Measurements from ENCODE around the gene LINGO1. TPM values are rescaled to one million over a fixed set of nuclear protein-coding genes. Genes with fewer than 3 reads are reported as not detected.

The LINGO1 gene
- total and polyA plus RNA-seq, 2 donors (not counting 1 experiment from before 2014, with no cell fraction given), result not detected

DNA sequence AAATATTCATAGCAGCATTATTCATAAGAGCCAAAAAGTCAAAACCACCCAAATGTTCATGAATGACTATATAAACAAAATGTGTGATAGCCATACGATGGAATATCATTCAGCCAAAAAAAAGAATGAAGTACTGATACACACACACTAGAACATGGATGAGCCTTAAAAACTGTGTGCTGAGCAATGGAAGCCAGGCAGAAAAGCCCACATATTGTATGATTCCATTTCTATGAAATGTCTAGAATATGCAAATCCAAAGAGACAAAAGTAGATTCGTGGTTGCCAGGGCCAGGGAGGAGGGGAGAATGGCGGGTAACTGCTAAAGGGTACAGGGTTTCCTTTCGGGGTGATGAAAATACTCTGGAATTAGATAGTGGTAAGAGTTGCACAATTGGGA lies 37.2 kb upstream of the LINGO1 start:
- intact Hi-C loops (cut with micrococcal nuclease), result no loop called here
- no peak for DNase-seq
- H3K36me3 ChIP-seq (replicated peaks in 1 of 2; ENCODE audit: control extremely low read depth in 1 of 2, control insufficient read depth in 1 of 2, extremely low read depth in 1 of 2, insufficient read depth in 2 of 2, low read length in 1 of 2), result no peaks in the 10 kb centered on the region

DNA sequence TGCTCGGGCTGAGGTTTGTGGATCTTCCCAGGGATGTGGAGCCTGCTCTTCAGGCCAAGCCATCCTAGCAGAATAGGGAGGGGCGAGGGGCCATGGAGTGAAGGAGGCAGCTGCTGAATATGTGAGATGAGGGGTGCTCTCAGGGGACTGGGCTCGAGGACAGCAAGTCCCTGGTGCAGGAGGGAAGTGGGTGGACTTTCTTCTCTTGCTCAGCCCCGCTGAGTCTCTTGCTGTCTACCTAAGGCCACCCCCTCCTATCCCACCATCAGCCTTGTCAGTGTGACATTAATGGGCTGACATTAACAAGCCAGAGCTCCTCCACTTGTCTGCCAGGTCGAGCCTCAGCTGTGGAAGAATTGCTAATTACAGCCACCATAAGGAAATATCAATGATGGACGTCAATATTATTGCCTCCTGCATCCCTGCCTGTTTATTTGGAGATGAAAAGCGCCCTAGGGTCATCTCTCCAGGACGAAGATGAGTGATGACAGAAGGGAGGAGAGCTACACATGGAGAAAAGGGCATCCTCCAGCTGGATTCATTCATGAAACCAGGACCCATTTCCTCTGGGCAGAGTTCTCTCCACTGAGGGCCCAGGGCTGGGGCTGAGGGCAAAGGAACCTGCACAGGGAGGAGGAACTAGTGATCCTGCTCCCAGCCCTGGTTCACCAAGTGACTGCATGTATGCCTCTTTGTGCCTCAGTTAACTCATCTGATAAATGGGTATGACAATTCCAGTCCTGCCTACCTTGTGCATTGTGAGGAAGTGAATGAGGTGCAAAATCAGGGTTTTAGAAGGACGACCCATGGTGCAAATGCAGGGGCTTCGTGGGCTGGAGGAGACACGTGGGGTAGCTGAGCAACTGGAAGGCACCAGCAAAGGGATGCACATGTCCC lies 34.9 kb upstream of the LINGO1 start:
- TF ChIP-seq EZH2 (IDR thresholded peaks at IDR 0.05; ENCODE audit: borderline replicate concordance, insufficient read depth, low read depth, low read length, poor library complexity, severe bottlenecking), result no peak
- TF ChIP-seq, protein P1, sequence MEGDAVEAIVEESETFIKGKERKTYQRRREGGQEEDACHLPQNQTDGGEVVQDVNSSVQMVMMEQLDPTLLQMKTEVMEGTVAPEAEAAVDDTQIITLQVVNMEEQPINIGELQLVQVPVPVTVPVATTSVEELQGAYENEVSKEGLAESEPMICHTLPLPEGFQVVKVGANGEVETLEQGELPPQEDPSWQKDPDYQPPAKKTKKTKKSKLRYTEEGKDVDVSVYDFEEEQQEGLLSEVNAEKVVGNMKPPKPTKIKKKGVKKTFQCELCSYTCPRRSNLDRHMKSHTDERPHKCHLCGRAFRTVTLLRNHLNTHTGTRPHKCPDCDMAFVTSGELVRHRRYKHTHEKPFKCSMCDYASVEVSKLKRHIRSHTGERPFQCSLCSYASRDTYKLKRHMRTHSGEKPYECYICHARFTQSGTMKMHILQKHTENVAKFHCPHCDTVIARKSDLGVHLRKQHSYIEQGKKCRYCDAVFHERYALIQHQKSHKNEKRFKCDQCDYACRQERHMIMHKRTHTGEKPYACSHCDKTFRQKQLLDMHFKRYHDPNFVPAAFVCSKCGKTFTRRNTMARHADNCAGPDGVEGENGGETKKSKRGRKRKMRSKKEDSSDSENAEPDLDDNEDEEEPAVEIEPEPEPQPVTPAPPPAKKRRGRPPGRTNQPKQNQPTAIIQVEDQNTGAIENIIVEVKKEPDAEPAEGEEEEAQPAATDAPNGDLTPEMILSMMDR (IDR thresholded peaks at IDR 0.05), result no peak
- POLR2A ChIA-PET, result no interaction called here
- intact Hi-C loops (cut with micrococcal nuclease), result no loop called here

More for the DNA sequence above, 37.2 kb upstream of the LINGO1 start:
- peaks cover 30% of the 10 kb centered on the region for H3K27me3 Mint-ChIP-seq
- no peak overlapping the region for H3K4me2 ChIP-seq (replicated peaks; ENCODE audit: low read depth, low read length, poor library complexity, severe bottlenecking)
- ATAC-seq (ENCODE audit: low read depth), result no peak
- POLR2A ChIA-PET, result no interaction called here
- H3K79me2 ChIP-seq (ENCODE audit: control insufficient read depth, insufficient read depth, low read length), result no peaks in the 10 kb centered on the region
- no peak overlapping the region for H3K4me3 ChIP-seq (ENCODE audit: control extremely low read depth in 1 of 5, extremely low read depth in 1 of 5, insufficient read depth in 1 of 5, low read depth in 2 of 5, low read length in 4 of 5)
- H3K9me3 Mint-ChIP-seq (ENCODE audit: insufficient read depth), result no peaks in the 10 kb centered on the region
- no peak overlapping the region for H3K27ac Mint-ChIP-seq
- H3K9ac ChIP-seq (ENCODE audit: low read length), result no peak overlapping the region
- H2AFZ ChIP-seq (ENCODE audit: insufficient read depth, low read depth, low read length, poor library complexity, severe bottlenecking), result no peak overlapping the region
- H3K9me3 ChIP-seq (ENCODE audit: control extremely low read depth in 1 of 3, control insufficient read depth in 2 of 3, insufficient read depth in 1 of 3, low read length in 2 of 3), result no peaks in the 10 kb centered on the region
- H3K27me3 ChIP-seq (replicated peaks in 1 of 4; ENCODE audit: control extremely low read depth in 1 of 4, control insufficient read depth in 3 of 4, insufficient read depth in 4 of 4, low read length in 3 of 4), result peaks cover 0 to 13% (median 0%) of the 10 kb centered on the region in 4 experiments
- no peaks in the 10 kb centered on the region for H4K20me1 ChIP-seq (ENCODE audit: control insufficient read depth, insufficient read depth, low read length, poor library complexity, severe bottlenecking)
- TF ChIP-seq EZH2 (IDR thresholded peaks at IDR 0.05; ENCODE audit: borderline replicate concordance, insufficient read depth, low read depth, low read length, poor library complexity, severe bottlenecking), result no peak
- TF ChIP-seq, protein P1 (IDR thresholded peaks at IDR 0.05), result no peak
- H3K4me1 ChIP-seq (ENCODE audit: control insufficient read depth in 2 of 2, insufficient read depth in 2 of 2, low read length in 2 of 2), result no peaks in the 10 kb centered on the region
- no peak overlapping the region for H3K4me3 Mint-ChIP-seq
- H3K4me1 Mint-ChIP-seq, result no peaks in the 10 kb centered on the region
- H3K27ac ChIP-seq (ENCODE audit: low read length in 2 of 2), result no peak overlapping the region
- WGBS (ENCODE audit: insufficient coverage), result 66% methylated on average over 2 of the region's 4 CpGs
- CTCF ChIA-PET, result no interaction called here

More for the DNA sequence above, 34.9 kb upstream of the LINGO1 start:
- H3K4me3 ChIP-seq (ENCODE audit: control extremely low read depth in 1 of 5, extremely low read depth in 1 of 5, insufficient read depth in 1 of 5, low read depth in 2 of 5, low read length in 4 of 5), result no peak overlapping the region
- peaks cover 0 to 8% (median 0%) of the 10 kb centered on the region in 4 experiments for H3K27me3 ChIP-seq (replicated peaks in 1 of 4; ENCODE audit: control extremely low read depth in 1 of 4, control insufficient read depth in 3 of 4, insufficient read depth in 4 of 4, low read length in 3 of 4)
- H2AFZ ChIP-seq (ENCODE audit: insufficient read depth, low read depth, low read length, poor library complexity, severe bottlenecking), result no peak overlapping the region
- no peak overlapping the region for H3K27ac ChIP-seq (ENCODE audit: low read length in 2 of 2)
- H3K4me1 ChIP-seq (ENCODE audit: control insufficient read depth in 2 of 2, insufficient read depth in 2 of 2, low read length in 2 of 2), result no peaks in the 10 kb centered on the region
- Mint-ChIP-seq H3K4me3 (no peak overlapping the region), H3K27me3 (peaks cover 34% of the 10 kb centered on the region), H3K27ac (no peak overlapping the region), H3K9me3 (ENCODE audit: insufficient read depth) (no peaks in the 10 kb centered on the region), H3K4me1 (no peaks in the 10 kb centered on the region)
- WGBS (ENCODE audit: insufficient coverage), result 73% methylated on average over 8 of the region's 11 CpGs
- no peaks in the 10 kb centered on the region for H3K79me2 ChIP-seq (ENCODE audit: control insufficient read depth, insufficient read depth, low read length)
- CTCF ChIA-PET, result no interaction called here
- no peaks in the 10 kb centered on the region for H3K9me3 ChIP-seq (ENCODE audit: control extremely low read depth in 1 of 3, control insufficient read depth in 2 of 3, insufficient read depth in 1 of 3, low read length in 2 of 3)
- H3K4me2 ChIP-seq (replicated peaks; ENCODE audit: low read depth, low read length, poor library complexity, severe bottlenecking), result no peak overlapping the region
- no peak overlapping the region for H3K9ac ChIP-seq (ENCODE audit: low read length)
- H4K20me1 ChIP-seq (ENCODE audit: control insufficient read depth, insufficient read depth, low read length, poor library complexity, severe bottlenecking), result no peaks in the 10 kb centered on the region
- DNase-seq, result no peak
- ATAC-seq (ENCODE audit: low read depth), result no peak
- no peaks in the 10 kb centered on the region for H3K36me3 ChIP-seq (replicated peaks in 1 of 2; ENCODE audit: control extremely low read depth in 1 of 2, control insufficient read depth in 1 of 2, extremely low read depth in 1 of 2, insufficient read depth in 2 of 2, low read length in 1 of 2)

Data from B cell (primary cell).